GM19328 (cell line): ENCODE measurements around the gene PAPPA.

Experiments
- ATAC-seq: cut with Tn5 transposase; IDR thresholded peaks from one replicate; pipeline ENCODE4 v1.9.1; 2021; ENCODE audit warnings: mild to moderate bottlenecking, moderate library complexity; ENCODE audit not compliant: unreplicated experiment

PAPPA gene

GRCh38 chr9:116409129-116409528, 255.5 kb downstream of the PAPPA start:
- no peak for ATAC-seq

DNA sequence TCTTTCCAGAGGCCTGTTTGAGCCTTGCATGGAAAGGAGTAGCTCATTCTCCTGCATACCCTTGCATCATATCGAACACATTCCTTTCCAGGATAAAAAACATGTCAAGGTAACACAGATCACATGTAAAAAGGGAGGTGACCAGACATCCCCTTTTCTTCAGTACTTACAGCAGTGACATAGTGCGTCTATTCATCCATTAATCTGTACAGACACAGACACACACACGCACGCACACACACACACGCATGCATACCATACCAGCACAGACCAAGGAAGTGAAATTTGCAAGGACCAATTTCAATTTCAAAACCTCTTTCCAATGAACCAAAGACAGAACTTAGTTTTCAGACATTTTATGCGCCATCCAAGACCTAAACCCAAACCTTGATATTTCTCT, 256.0 kb downstream of the PAPPA start:
- ATAC-seq, result no peak

GRCh38 chr9:116411506-116411905, 257.9 kb downstream of the PAPPA start:
- no peak for ATAC-seq

DNA sequence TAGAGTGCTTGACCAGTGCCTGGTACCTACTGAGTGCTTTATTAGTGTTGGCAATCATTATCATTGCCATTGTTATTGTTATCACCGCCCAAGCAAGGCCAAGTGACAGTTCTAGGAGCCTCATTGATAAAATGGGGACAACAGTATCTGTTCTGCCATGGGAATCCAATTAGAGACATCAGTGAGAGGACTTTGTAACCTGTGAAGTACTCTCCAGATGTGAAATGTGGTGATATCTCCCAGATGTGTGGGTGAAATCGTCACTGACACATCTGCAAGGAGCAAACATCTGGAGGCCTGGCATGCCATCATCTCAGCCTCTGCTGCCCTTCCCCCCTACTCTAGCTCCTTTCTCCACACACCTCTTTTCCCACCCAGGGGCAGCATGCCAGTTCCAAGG, 260.8 kb downstream of the PAPPA start:
- ATAC-seq, result no peak

- ATAC-seq, result no peak
These were observed 262.8 kb downstream of the PAPPA start for GRCh38 chr9:116416421-116416820.

- ATAC-seq, result no peak
These were observed 263.9 kb downstream of the PAPPA start for GRCh38 chr9:116417464-116417863.

GRCh38 chr9:116419181-116419580, 265.6 kb downstream of the PAPPA start:
- no peak for ATAC-seq

- no peak for ATAC-seq
These were observed 267.5 kb downstream of the PAPPA start for GRCh38 chr9:116420993-116421538.

DNA sequence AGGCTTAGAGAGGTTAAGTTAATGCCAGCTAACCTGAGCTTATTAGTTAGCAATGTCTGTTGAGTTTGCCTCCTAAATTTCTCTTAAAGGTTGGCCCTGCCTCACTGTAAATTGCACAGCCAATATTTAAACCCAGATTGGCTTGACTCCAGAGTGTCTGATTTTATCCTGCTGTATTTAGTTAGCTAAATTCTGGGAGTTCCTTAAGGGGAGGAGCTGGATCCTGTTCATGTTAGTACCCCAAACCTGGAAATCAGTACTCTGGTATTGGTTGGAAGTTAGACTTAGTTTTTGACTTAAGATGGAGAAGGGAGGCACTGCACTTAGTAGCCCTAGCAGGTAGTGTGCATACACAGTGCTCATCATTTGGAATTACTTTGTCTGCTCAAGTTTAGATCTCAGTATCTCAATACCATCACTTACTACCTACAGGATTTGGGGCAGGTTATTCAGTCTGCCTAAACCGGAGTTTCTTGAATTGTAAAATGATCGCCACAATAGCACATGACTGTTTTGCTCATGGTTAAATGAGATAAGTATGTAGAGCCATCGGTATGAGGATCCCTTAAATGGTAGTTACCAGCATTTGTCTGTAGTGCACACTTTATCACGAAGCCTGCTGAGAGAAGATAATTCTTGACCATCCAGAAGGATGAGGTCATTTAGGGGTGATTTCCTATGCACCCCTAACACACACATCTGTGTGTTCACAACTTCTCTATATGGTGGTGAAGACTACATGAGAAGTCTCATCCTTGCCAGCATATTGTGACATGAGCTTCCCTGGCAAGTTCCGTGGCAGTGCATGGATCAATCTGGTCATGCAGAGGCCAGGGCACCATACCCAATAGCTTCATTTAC, 268.8 kb downstream of the PAPPA start:
- ATAC-seq, result no peak

GRCh38 chr9:116423149-116423548, 269.6 kb downstream of the PAPPA start:
- ATAC-seq, result no peak

GRCh38 chr9:116425244-116425643, 271.7 kb downstream of the PAPPA start:
- no peak for ATAC-seq

GRCh38 chr9:116430849-116431248, 277.3 kb downstream of the PAPPA start:
- no peak for ATAC-seq

- no peak for ATAC-seq
These were observed 278.5 kb downstream of the PAPPA start for GRCh38 chr9:116432051-116432450.

DNA sequence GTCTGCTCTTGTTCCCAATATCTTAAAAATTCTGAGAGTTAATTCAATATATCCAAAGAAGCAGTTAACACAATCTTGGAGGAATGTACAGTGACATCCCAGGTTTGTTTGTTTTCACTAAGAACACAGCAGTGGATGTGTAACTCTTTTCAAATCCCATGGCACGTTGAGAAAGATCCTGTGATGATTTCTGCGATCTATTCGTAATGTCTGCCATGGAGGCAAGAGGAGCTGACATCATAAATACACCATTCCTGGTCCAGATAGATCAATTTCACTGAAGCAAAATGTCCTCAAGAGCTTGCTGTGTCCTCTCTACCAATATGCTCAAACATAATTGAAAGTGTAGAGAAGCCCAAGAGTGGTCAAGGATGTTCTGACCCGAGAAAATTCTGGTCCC, 280.7 kb downstream of the PAPPA start:
- ATAC-seq, result no peak

DNA sequence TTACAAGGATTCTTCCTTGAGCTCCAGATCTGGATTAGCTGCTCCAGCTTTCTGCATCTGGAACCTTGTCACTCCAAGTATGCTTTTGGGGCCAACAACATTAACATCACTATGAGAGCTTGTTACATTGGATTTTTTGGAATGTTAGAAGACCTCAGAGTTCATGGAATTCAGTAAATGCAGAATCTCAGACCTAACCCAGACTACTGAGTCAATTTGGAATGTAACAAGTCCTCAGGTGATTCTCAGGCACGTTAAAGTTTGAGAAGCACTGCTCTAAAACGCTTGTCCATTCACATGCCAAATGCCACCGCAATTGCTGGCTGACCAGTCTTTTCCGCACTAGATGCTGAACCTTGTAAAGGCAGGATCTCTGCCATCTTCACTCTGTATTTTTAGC, 282.1 kb downstream of the PAPPA start:
- ATAC-seq, result no peak

GRCh38 chr9:116436121-116436520, 282.5 kb downstream of the PAPPA start:
- ATAC-seq, result no peak

- ATAC-seq, result no peak
These were observed 284.1 kb downstream of the PAPPA start for GRCh38 chr9:116437411-116438370.

GRCh38 chr9:116442528-116442927, 288.9 kb downstream of the PAPPA start:
- no peak for ATAC-seq

DNA sequence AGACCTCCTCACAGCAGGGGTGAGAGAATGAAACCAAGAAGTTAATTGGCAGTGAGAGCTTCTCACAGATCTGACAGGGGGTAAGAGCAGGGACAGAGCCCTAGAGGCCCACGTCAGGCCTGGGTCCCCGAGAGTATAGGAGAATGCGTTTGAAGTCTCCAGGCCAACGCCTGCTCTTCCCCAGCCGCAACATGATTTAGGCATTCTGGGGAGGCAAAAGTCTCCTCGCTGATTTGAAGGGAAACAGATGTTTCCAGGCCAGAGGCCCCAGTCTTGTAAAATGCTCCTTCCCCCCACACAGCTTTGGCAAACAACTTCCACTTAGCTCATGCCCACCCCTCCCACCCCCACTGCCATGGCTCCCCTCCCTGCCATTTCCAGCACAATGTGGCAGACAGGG, 294.3 kb downstream of the PAPPA start:
- ATAC-seq, result no peak

DNA sequence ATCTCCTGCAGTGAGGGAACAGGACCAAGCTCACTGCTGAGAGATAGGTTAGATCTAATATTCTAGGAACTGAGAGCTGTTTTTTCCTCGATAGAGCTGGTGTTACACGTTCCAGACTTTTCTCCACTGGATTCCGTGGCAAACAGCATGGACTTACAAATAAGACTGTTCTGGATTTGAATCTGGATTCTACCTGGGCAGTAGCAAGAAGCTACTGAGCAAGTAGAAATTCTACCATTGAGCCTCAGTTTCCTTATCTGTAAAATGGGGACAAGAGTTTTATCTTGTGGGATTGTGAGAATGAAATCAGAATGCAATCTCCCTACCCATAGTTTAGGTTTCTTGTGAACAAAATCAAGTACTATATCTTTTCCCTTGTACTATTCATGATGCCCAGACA, 294.8 kb downstream of the PAPPA start:
- ATAC-seq, result no peak

DNA sequence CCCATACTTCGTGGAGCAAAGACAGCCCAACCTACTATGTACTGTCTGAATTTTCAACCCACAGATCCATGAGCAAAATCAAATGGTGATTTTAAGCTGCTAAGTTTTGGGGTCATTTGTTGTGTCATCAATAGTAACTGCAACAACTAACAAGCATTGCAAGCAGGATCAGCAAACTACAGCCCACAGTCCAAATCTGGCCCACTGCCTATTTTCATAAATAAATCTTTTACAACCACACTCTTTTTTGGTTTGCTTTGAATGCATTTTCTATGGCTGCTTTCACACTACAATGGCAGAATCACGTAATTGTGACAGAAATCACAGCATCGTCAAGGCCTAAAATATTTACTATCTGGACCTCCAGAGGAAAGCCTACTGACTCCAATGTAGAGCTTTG, 296.4 kb downstream of the PAPPA start:
- no peak for ATAC-seq
